ENCODE measurements around the gene SDCCAG8.

SDCCAG8 gene

DNA sequence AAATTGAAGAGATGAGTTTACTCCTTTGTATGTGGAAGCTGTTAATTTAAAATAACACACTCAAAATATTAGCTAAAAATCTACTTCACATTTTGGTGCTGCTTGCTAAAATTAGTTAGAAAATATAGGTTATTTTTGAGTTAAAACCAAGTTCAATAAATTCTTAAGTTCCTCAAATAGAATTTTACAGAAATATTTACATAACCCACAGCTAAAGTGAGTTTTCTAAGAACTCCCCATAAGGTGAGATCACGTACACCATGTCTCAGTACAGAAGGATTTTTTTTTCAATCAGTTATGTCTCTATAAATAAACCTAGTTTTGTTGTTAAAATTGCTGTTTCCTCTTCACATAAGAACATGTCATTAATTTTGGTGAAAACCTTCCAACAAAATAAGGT, 108.0 kb downstream of the SDCCAG8 start:
- Histone ChIP-seq H3K4me3 (no peak overlapping the region), H3K27ac (no peak overlapping the region)

GRCh38 chr1:243364330-243364729, 108.5 kb downstream of the SDCCAG8 start:
- Histone ChIP-seq H3K27ac (no peak overlapping the region), H3K4me3 (no peak overlapping the region)

GRCh38 chr1:243364866-243365265, 109.0 kb downstream of the SDCCAG8 start:
- Histone ChIP-seq H3K27ac (no peak overlapping the region), H3K4me3 (no peak overlapping the region)

GRCh38 chr1:243367314-243367713, 111.5 kb downstream of the SDCCAG8 start:
- Histone ChIP-seq H3K4me3 (no peak overlapping the region), H3K27ac (no peak overlapping the region)

DNA sequence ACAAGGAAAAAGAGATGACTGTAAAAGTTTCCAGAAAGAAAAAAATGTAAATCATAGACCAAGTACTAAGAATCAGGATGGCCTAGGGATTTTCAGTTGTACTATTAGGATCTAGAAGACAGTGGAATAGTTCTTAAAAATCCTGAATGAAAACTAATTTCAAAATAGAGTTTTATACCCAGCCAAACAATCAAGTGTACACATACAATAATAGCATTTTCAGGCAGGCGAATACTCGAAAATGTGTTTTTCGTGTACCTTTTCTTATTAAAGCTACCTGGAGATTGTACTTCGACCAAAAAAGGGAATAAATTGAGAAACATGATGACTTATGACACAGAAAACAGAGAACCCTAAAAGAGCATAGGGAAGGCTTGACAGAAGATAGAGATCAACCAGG, 118.6 kb downstream of the SDCCAG8 start:
- Histone ChIP-seq H3K4me3 (no peak overlapping the region), H3K27ac (no peak overlapping the region)

DNA sequence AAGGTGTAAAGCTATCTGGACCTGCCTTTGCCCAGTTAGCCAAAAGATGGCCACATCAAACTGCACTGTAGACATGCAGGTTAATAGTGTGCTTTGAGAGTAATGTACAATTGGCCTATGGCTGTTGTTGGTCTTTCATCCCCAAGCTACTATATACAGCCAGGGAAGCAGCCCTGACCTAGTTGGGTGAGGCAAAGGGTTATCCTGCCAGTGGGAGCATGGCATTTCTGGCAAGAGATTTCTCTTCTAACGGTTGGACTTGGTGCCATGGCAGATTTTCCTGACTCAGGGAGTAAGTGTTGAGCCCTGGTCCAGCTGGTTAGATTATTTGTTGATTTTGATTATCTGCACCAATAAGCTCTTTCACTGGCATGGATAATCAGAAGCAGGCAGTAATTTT, 119.8 kb downstream of the SDCCAG8 start:
- H3K4me3 ChIP-seq = no peak overlapping the region
- no peak overlapping the region for H3K27ac ChIP-seq

- Histone ChIP-seq H3K4me3 (no peak overlapping the region), H3K27ac (no peak overlapping the region)
Measured at GRCh38 chr1:243378669-243379068, 122.8 kb downstream of the SDCCAG8 start.

GRCh38 chr1:243379208-243379607, 123.4 kb downstream of the SDCCAG8 start:
- Histone ChIP-seq H3K27ac (no peak overlapping the region), H3K4me3 (no peak overlapping the region)

DNA sequence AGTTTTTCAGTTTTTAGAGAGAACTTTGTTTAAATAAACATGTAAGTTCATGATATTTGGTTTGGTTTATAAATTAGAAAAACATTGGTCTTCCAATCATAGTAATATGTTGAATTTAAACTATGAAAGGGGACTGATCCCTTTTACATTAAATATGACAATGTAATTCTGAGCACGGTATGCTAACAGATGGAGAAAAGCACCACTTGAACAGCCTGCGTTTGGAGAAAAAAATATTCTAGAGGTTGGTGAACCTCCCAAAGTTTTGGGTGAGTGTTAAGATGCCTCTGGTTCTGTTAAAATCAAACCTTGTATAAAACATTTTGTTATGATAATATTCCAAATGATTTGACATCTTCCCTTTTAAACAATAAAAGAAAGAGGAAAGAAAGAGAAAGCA, 123.9 kb downstream of the SDCCAG8 start:
- no peak overlapping the region for H3K27ac ChIP-seq
- H3K4me3 ChIP-seq = no peak overlapping the region

DNA sequence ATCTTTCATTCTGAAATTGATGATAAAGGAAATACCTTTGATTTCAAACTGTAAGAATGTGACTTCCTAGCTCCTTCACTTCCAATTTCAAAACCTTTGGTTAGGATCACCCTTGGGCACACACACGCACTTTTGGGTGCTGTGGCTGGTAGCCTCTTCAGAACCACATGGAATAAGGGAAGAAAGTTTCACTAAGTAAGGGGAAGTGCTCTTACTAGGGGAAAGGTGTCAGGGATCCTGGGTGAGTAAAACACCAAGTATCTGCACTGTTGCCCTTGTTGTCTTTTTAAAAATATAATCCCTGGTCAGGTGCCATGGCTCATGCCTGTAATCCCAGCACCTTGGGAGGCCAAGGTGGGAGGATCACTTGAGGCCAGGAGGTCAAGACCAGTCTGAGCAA, 132.4 kb downstream of the SDCCAG8 start:
- Histone ChIP-seq H3K4me3 (no peak overlapping the region), H3K27ac (no peak overlapping the region)

GRCh38 chr1:243390162-243390791, 134.4 kb downstream of the SDCCAG8 start:
- Histone ChIP-seq H3K27ac (no peak overlapping the region), H3K4me3 (no peak overlapping the region)

DNA sequence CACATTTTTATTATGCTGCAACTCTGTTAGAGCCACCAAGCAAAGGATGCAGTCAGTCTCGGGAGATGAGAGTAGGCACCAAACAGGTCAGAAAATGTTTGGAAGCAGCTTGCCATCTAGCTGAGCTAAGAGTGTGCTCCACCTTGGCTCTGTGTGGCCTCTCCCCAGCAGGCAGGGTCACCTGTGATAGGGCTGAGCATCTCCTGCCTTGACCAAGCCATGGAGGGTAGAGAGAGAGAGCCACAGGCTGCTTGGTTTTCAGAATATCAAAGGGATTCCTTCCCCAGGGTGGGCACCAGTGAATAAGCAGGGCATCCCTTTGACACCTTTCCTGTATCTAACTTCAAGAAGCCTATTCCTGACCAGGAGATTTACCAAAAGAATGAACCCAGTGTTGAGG, 135.5 kb downstream of the SDCCAG8 start:
- no peak overlapping the region for H3K4me3 ChIP-seq
- H3K27ac ChIP-seq = no peak overlapping the region

- Histone ChIP-seq H3K4me3 (no peak overlapping the region), H3K27ac (no peak overlapping the region)
Measured at GRCh38 chr1:243393096-243393495, 137.3 kb downstream of the SDCCAG8 start.

DNA sequence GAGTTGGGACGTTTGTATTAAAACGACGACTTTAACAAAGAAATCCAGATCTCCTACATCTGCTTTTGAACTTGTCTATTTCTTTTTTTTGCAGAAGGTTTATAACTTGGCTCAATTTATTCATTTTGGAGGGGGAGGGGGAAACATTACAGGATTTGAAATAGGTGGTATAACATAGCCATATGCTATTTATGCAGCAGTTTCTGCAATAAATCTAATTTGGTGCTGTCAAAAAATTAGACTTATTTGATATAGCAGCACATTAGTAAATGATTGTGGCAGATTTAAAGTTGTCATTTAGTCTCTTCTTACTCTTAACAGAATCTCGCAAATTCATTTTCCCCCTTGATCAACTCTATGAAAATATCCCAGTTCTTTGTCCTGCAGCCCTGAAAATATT, 138.2 kb downstream of the SDCCAG8 start:
- H3K4me3 ChIP-seq = no peak overlapping the region
- H3K27ac ChIP-seq = no peak overlapping the region

DNA sequence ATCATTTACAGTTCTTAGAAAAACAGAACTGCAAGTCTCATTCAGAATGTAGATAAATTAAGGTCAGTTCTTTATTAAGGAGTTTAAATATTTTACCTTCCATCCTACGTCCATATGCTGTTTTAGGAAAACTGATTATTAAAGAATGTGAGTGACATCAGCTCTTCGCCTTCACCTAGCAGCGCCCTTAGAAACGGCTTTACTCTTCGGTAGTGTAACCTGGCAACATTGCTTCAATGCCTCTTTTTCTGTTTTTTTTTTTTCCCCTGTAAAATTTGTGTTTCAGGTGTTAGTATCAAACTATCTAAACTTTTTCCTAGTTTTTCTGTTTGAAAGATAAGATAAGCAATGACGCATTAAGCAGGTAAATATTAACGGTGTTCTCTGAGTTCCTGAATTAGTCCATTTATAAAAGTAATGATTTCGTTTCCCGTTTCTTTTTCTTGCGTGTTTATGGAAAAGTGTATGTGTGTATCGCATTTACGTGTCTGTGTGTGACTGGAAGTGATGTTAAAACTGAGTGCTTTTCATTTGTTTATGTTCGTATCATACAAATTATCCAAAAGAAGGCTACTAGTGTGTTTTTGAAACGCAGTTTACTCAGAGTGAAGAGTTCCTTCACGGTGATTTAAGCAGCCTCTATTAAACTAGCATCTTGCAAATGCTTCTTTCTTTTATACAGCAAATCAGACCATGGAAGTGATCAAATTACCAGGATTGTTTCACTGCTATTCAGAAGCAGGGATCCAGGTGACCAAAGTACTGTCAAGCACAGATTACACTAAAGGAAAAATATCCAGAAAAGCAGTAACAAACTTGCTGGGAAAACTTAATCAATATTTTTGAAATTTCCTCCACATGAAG, 139.0 kb downstream of the SDCCAG8 start:
- no peak overlapping the region for H3K4me3 ChIP-seq
- H3K27ac ChIP-seq = no peak overlapping the region

GRCh38 chr1:243396424-243396823, 140.6 kb downstream of the SDCCAG8 start:
- Histone ChIP-seq H3K27ac (no peak overlapping the region), H3K4me3 (no peak overlapping the region)

DNA sequence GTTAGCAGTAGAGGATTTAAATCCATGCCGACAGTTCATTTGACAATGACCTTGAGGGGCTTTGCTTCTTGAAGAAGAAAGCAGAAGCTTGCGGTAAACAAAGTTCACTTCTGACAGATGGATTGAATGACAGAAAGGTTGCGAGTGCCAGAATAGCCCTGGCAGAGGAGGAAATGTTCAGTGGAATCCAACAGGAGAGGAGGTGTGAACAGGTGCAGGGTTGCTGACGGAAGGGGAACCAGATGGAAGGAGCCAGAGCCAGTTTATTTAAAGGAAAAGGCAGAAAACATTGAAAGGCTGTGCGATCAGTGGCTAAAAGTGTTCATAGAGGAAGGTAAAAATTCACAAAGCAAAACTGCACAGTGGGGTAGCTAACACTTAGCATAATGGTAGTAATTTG, 141.0 kb downstream of the SDCCAG8 start:
- H3K4me3 ChIP-seq = no peak overlapping the region
- no peak overlapping the region for H3K27ac ChIP-seq

- no peak overlapping the region for H3K4me3 ChIP-seq
- no peak overlapping the region for H3K27ac ChIP-seq
Measured at GRCh38 chr1:243397613-243398321, 141.9 kb downstream of the SDCCAG8 start.

GRCh38 chr1:243399561-243400155, 143.8 kb downstream of the SDCCAG8 start:
- Histone ChIP-seq H3K4me3 (no peak overlapping the region), H3K27ac (no peak overlapping the region)

DNA sequence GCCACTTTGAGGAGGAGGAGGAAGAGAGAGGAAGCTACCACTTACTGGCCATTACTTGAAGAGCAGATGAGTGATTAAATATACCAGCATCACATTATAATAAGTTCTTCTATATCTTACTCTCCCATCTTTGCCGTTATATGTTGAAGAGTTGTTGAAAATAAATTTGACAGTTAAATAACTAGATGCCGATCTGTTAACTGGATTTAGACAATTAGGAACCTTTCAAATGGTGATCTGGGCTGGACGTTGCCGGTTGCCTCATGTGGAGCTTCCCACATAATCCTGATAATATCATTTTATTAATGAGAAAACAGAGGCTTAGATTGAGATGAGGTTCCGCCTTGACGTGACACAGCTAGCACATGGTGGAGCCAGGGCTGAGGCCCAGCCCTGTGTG, 147.0 kb downstream of the SDCCAG8 start:
- H3K27ac ChIP-seq = no peak overlapping the region

GRCh38 chr1:243406424-243406823, 150.6 kb downstream of the SDCCAG8 start:
- Histone ChIP-seq H3K4me3 (no peak overlapping the region), H3K27ac (no peak overlapping the region)

More for the DNA sequence above, 147.0 kb downstream of the SDCCAG8 start:
- H3K4me3 ChIP-seq = no peak overlapping the region

Measured in skin epidermis (tissue), 12 donors.